Measurements from ENCODE around the gene IFTAP.

IFTAP gene

DNA sequence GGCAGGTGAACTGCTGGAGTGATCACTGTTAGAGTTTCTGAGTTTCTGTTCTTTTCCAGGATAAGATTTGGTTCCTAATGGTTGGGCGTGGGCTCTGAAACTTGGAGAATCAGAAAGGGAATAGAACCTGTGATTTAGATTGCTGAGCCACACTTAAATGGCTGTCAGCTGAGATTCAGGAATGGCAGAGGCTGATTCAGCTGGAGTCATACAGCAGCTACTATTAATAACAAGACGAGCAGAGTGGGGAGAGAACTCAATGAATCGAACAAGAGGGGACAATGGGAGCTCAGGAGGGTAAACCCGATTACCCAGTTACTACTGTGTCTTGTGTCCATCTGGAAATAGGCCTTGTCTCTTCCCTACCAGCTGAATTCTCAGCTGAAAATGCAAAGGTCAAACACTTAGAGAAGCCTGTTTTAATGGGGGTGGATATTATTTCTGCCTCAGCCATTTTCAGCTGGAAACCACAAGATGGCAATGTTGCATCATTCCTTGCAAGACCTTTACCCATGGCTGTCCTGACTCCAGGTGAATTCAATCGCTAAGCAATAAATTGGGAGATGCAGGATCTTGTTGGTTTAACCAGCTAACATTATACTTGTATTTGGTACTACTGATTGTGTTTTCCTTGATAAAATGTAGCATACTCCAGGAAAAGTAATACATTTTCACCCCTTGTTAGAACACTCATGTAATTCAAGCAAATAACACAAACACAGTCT, 108.2 kb downstream of the IFTAP start:
- peak; percentile 75 for TF ChIP-seq CTCF (IDR thresholded peaks at IDR 0.05; ENCODE audit: low read depth, low read length, missing control alignments)
- H3K4me3 ChIP-seq (ENCODE audit: low read depth, low read length), result no peak overlapping the region
- peak; percentile 49 for DNase-seq (ENCODE audit: low read depth)

DNA sequence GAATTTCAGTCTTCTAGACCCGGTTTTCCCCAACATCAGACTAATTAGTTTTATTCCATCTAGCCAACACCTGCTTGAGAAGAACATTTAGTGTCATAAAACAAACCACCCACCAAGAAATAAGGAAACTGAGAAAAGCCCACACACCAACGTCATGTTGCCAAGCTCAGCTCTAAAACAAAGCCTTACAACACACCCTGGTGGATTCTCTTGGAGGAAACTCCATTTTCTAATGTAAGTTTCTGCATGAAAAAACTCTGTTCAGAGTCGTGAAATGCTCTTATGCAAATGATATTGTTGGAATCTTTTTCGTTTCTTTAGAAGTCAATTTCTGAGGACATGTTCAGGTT, 108.7 kb downstream of the IFTAP start:
- no peak overlapping the region for H3K4me3 ChIP-seq (ENCODE audit: low read depth, low read length)
- peak; percentile 16 for DNase-seq (ENCODE audit: low read depth)
- TF ChIP-seq CTCF (IDR thresholded peaks at IDR 0.05; ENCODE audit: low read depth, low read length, missing control alignments), result no peak
